HEK293 (cell line): ENCODE results near the gene TESMIN.
A peak's percentile ranks its signal among the peaks of the same experiment; 100 is the strongest.

Experiments used
- SCRT2 ChIP-seq: fragments of 450-650 bp; formaldehyde crosslinking; IDR thresholded peaks from 2 replicates; pipeline ENCODE4 v1.5.1; 2016; ENCODE audit warnings: missing biosample characterization, missing genetic modification characterization
- SP7 ChIP-seq: fragments of 450-650 bp; formaldehyde crosslinking; IDR thresholded peaks from 2 replicates; pipeline ENCODE4 v1.5.1; 2016; ENCODE audit warnings: missing biosample characterization, missing genetic modification characterization
- ZBTB20 ChIP-seq: fragments of 450-650 bp; formaldehyde crosslinking; IDR thresholded peaks from 2 replicates; pipeline ENCODE4 v1.5.1; 2016; ENCODE audit warnings: missing biosample characterization, missing genetic modification characterization
- ZBTB49 ChIP-seq: fragments of 450-650 bp; formaldehyde crosslinking; IDR thresholded peaks from 2 replicates; pipeline ENCODE4 v1.5.1; 2016; ENCODE audit warnings: missing biosample characterization, missing genetic modification characterization, low read depth
- ZBTB6 ChIP-seq: fragments of 450-650 bp; formaldehyde crosslinking; IDR thresholded peaks from 2 replicates; pipeline ENCODE4 v1.5.1; 2017; ENCODE audit warnings: missing biosample characterization, missing genetic modification characterization
- ZFHX2 ChIP-seq: fragments of 450-650 bp; formaldehyde crosslinking; conservative IDR thresholded peaks from 2 replicates; pipeline ENCODE4 v1.5.1; 2016; ENCODE audit warnings: missing biosample characterization, missing genetic modification characterization
- ZFP41 ChIP-seq: fragments of 450-650 bp; formaldehyde crosslinking; IDR thresholded peaks from 2 replicates; pipeline ENCODE4 v1.5.1; 2016; ENCODE audit warnings: missing biosample characterization, missing genetic modification characterization, borderline replicate concordance
- ZNF202 ChIP-seq: fragments of 450-650 bp; formaldehyde crosslinking; IDR thresholded peaks from 2 replicates; pipeline ENCODE4 v1.5.1; 2016; ENCODE audit warnings: missing biosample characterization, missing genetic modification characterization, borderline replicate concordance
- ZNF214 ChIP-seq: fragments of 450-650 bp; formaldehyde crosslinking; IDR thresholded peaks from 2 replicates; pipeline ENCODE4 v1.5.1; 2017; ENCODE audit warnings: missing biosample characterization, mild to moderate bottlenecking, missing genetic modification characterization, borderline replicate concordance
- ZNF311 ChIP-seq: fragments of 450-650 bp; formaldehyde crosslinking; IDR thresholded peaks from 2 replicates; pipeline ENCODE4 v1.5.1; 2017; ENCODE audit warnings: missing biosample characterization, missing genetic modification characterization, borderline replicate concordance
- ZNF518A ChIP-seq: fragments of 450-650 bp; formaldehyde crosslinking; conservative IDR thresholded peaks from 2 replicates; pipeline ENCODE4 v1.5.1; 2016; ENCODE audit warnings: low read depth, missing biosample characterization, missing genetic modification characterization
- ZNF747 ChIP-seq: fragments of 450-650 bp; formaldehyde crosslinking; IDR thresholded peaks from 2 replicates; pipeline ENCODE4 v1.5.1; 2016; ENCODE audit warnings: missing biosample characterization, missing genetic modification characterization
- ZNF768 ChIP-seq: fragments of 450-650 bp; formaldehyde crosslinking; IDR thresholded peaks from 2 replicates; pipeline ENCODE4 v1.5.1; 2018; ENCODE audit warnings: missing biosample characterization, mild to moderate bottlenecking, missing genetic modification characterization
- TF ChIP-seq, protein P1 (sequence below): fragments of 450-650 bp; formaldehyde crosslinking; IDR thresholded peaks from 2 replicates; pipeline ENCODE4 v1.5.1; 2016; ENCODE audit warnings: missing biosample characterization, missing genetic modification characterization
- TF ChIP-seq, protein P2 (sequence below): fragments of 450-650 bp; formaldehyde crosslinking; IDR thresholded peaks from 2 replicates; pipeline ENCODE4 v1.5.1; 2016; ENCODE audit warnings: missing biosample characterization, missing genetic modification characterization
- TF ChIP-seq, protein P3 (sequence below): fragments of 450-650 bp; formaldehyde crosslinking; IDR thresholded peaks from 2 replicates; pipeline ENCODE4 v1.5.1; 2017; ENCODE audit warnings: missing biosample characterization, missing genetic modification characterization
- TF ChIP-seq, protein P4 (sequence below): fragments of 450-650 bp; formaldehyde crosslinking; IDR thresholded peaks from 2 replicates; pipeline ENCODE4 v1.5.1; 2016; ENCODE audit warnings: missing biosample characterization, missing genetic modification characterization
- TF ChIP-seq, protein P5 (sequence below): fragments of 450-650 bp; formaldehyde crosslinking; IDR thresholded peaks from 2 replicates; pipeline ENCODE4 v1.5.1; 2016; ENCODE audit warnings: missing biosample characterization, missing genetic modification characterization

TESMIN gene

GRCh38 chr11:68677432-68677831 lies 73.9 kb downstream of the TESMIN start (continued):
- TF ChIP-seq SP7 (tag by site-specific recombination) (peak; percentile 40; the same call in 1 of the 2 replicates), ZBTB20 (no peak), SCRT2 (tag by site-specific recombination) (peak; percentile 70), ZNF518A (tag by site-specific recombination) (no peak), ZBTB49 (tag by site-specific recombination) (no peak), ZNF202 (tag by site-specific recombination) (no peak), ZNF311 (tag by site-specific recombination) (no peak), ZNF214 (tag by site-specific recombination) (no peak), ZFHX2 (tag by site-specific recombination) (peak; percentile 81), ZBTB6 (tag by site-specific recombination) (no peak), ZNF768 (tag by site-specific recombination) (no peak), ZFP41 (no peak), ZNF747 (tag by site-specific recombination) (no peak)
- TF ChIP-seq, protein P1, sequence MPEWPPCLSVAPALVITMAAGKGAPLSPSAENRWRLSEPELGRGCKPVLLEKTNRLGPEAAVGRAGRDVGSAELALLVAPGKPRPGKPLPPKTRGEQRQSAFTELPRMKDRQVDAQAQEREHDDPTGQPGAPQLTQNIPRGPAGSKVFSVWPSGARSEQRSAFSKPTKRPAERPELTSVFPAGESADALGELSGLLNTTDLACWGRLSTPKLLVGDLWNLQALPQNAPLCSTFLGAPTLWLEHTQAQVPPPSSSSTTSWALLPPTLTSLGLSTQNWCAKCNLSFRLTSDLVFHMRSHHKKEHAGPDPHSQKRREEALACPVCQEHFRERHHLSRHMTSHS (tag by site-specific recombination) = no peak
- TF ChIP-seq, protein P2, sequence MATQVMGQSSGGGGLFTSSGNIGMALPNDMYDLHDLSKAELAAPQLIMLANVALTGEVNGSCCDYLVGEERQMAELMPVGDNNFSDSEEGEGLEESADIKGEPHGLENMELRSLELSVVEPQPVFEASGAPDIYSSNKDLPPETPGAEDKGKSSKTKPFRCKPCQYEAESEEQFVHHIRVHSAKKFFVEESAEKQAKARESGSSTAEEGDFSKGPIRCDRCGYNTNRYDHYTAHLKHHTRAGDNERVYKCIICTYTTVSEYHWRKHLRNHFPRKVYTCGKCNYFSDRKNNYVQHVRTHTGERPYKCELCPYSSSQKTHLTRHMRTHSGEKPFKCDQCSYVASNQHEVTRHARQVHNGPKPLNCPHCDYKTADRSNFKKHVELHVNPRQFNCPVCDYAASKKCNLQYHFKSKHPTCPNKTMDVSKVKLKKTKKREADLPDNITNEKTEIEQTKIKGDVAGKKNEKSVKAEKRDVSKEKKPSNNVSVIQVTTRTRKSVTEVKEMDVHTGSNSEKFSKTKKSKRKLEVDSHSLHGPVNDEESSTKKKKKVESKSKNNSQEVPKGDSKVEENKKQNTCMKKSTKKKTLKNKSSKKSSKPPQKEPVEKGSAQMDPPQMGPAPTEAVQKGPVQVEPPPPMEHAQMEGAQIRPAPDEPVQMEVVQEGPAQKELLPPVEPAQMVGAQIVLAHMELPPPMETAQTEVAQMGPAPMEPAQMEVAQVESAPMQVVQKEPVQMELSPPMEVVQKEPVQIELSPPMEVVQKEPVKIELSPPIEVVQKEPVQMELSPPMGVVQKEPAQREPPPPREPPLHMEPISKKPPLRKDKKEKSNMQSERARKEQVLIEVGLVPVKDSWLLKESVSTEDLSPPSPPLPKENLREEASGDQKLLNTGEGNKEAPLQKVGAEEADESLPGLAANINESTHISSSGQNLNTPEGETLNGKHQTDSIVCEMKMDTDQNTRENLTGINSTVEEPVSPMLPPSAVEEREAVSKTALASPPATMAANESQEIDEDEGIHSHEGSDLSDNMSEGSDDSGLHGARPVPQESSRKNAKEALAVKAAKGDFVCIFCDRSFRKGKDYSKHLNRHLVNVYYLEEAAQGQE (tag by site-specific recombination) = peak; percentile 48; the same call in 1 of the 2 replicates
- TF ChIP-seq, protein P3, sequence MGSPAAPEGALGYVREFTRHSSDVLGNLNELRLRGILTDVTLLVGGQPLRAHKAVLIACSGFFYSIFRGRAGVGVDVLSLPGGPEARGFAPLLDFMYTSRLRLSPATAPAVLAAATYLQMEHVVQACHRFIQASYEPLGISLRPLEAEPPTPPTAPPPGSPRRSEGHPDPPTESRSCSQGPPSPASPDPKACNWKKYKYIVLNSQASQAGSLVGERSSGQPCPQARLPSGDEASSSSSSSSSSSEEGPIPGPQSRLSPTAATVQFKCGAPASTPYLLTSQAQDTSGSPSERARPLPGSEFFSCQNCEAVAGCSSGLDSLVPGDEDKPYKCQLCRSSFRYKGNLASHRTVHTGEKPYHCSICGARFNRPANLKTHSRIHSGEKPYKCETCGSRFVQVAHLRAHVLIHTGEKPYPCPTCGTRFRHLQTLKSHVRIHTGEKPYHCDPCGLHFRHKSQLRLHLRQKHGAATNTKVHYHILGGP (tag by site-specific recombination) = no peak
- TF ChIP-seq, protein P4, sequence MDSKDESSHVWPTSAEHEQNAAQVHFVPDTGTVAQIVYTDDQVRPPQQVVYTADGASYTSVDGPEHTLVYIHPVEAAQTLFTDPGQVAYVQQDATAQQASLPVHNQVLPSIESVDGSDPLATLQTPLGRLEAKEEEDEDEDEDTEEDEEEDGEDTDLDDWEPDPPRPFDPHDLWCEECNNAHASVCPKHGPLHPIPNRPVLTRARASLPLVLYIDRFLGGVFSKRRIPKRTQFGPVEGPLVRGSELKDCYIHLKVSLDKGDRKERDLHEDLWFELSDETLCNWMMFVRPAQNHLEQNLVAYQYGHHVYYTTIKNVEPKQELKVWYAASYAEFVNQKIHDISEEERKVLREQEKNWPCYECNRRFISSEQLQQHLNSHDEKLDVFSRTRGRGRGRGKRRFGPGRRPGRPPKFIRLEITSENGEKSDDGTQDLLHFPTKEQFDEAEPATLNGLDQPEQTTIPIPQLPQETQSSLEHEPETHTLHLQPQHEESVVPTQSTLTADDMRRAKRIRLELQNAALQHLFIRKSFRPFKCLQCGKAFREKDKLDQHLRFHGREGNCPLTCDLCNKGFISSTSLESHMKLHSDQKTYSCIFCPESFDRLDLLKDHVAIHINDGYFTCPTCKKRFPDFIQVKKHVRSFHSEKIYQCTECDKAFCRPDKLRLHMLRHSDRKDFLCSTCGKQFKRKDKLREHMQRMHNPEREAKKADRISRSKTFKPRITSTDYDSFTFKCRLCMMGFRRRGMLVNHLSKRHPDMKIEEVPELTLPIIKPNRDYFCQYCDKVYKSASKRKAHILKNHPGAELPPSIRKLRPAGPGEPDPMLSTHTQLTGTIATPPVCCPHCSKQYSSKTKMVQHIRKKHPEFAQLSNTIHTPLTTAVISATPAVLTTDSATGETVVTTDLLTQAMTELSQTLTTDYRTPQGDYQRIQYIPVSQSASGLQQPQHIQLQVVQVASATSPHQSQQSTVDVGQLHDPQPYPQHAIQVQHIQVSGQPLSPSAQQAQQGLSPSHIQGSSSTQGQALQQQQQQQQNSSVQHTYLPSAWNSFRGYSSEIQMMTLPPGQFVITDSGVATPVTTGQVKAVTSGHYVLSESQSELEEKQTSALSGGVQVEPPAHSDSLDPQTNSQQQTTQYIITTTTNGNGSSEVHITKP (tag by site-specific recombination) = no peak
- TF ChIP-seq, protein P5, sequence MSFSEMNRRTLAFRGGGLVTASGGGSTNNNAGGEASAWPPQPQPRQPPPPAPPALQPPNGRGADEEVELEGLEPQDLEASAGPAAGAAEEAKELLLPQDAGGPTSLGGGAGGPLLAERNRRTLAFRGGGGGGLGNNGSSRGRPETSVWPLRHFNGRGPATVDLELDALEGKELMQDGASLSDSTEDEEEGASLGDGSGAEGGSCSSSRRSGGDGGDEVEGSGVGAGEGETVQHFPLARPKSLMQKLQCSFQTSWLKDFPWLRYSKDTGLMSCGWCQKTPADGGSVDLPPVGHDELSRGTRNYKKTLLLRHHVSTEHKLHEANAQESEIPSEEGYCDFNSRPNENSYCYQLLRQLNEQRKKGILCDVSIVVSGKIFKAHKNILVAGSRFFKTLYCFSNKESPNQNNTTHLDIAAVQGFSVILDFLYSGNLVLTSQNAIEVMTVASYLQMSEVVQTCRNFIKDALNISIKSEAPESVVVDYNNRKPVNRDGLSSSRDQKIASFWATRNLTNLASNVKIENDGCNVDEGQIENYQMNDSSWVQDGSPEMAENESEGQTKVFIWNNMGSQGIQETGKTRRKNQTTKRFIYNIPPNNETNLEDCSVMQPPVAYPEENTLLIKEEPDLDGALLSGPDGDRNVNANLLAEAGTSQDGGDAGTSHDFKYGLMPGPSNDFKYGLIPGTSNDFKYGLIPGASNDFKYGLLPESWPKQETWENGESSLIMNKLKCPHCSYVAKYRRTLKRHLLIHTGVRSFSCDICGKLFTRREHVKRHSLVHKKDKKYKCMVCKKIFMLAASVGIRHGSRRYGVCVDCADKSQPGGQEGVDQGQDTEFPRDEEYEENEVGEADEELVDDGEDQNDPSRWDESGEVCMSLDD (tag by site-specific recombination) = no peak
